ENCODE measurements around the gene ADGRB3. TPM values are rescaled to one million over a fixed set of nuclear protein-coding genes. Genes with fewer than 3 reads are reported as not detected.

The ADGRB3 gene
- total and polyA plus RNA-seq, 10 donors = 0.09 to 4.1 (median 1.1) TPM

DNA sequence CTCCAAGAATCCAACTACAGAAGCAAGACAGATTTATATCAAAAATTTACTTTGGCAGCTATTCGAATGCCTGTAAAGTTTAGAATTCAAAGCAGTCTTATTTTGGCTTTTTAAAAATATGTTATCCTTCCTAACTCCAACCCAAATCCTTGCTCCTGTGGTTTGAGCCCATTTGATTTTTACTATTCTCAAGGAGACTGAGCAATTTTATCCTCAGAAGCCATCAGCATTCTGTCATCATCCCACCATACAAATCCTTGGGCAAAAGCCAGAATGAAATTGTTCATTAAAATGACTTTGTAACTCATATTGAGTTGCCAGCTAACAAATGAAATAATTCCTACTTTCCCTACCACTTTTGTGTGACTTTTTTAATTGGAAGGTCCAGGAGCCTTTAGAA lies 392.8 kb downstream of the ADGRB3 start:
- TF ChIP-seq POLR2A (IDR thresholded peaks at IDR 0.05) (no peak), POLR2AphosphoS5 (IDR thresholded peaks at IDR 0.05) (no peak)
- TF ChIP-seq, protein P1, sequence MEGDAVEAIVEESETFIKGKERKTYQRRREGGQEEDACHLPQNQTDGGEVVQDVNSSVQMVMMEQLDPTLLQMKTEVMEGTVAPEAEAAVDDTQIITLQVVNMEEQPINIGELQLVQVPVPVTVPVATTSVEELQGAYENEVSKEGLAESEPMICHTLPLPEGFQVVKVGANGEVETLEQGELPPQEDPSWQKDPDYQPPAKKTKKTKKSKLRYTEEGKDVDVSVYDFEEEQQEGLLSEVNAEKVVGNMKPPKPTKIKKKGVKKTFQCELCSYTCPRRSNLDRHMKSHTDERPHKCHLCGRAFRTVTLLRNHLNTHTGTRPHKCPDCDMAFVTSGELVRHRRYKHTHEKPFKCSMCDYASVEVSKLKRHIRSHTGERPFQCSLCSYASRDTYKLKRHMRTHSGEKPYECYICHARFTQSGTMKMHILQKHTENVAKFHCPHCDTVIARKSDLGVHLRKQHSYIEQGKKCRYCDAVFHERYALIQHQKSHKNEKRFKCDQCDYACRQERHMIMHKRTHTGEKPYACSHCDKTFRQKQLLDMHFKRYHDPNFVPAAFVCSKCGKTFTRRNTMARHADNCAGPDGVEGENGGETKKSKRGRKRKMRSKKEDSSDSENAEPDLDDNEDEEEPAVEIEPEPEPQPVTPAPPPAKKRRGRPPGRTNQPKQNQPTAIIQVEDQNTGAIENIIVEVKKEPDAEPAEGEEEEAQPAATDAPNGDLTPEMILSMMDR (IDR thresholded peaks at IDR 0.05 in 8 of 11, conservative IDR thresholded peaks at IDR 0.05 in 3 of 11) = no peak
- WGBS, 5 donors = 68 to 92% (median 78%) methylated on average over 1 of the region's 1 CpG

DNA sequence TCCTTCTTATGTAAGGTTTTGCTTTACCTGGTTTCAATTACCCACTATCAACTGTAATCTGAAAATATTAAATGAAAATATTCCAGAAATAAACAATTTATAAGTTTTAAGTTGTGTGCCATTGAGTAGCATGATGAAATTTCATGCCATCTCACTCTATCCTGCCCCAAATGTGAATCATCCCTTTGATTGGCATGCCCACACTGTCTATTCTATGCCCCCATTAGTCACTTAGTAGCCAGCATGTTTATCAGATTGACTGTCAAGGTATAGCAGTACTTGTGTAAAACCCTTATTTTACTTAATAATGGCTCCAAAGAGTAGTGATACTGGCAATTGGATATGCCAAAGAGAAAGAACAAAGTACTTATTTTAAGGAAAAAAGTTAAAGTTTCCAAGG lies 403.8 kb downstream of the ADGRB3 start:
- H3K4me3 ChIP-seq = no peak overlapping the region
- H3K36me3 ChIP-seq = no peaks in the 10 kb centered on the region
- TF ChIP-seq, protein P1 (IDR thresholded peaks at IDR 0.05 in 8 of 11, conservative IDR thresholded peaks at IDR 0.05 in 3 of 11) = no peak
- no peak for TF ChIP-seq POLR2A (IDR thresholded peaks at IDR 0.05)
- DNase-seq = no peak
- no peaks in the 10 kb centered on the region for H3K27me3 ChIP-seq (replicated peaks in 1 of 7)
- H3K4me1 ChIP-seq = no peaks in the 10 kb centered on the region
- intact Hi-C loops (cut with DNase I; ENCODE audit: low total_unique reads) = no loop called here
- no peak overlapping the region for H3K27ac ChIP-seq
- no peaks in the 10 kb centered on the region for H3K9me3 ChIP-seq

More for the DNA sequence above, 392.8 kb downstream of the ADGRB3 start:
- no peak for DNase-seq
- Histone ChIP-seq H3K4me3 (no peak overlapping the region), H3K4me1 (no peaks in the 10 kb centered on the region), H3K27me3 (replicated peaks in 1 of 7) (no peaks in the 10 kb centered on the region), H3K36me3 (no peaks in the 10 kb centered on the region), H3K27ac (no peak overlapping the region), H3K9me3 (no peaks in the 10 kb centered on the region)
- intact Hi-C loops (cut with DNase I; ENCODE audit: low total_unique reads) = no loop called here

DNA sequence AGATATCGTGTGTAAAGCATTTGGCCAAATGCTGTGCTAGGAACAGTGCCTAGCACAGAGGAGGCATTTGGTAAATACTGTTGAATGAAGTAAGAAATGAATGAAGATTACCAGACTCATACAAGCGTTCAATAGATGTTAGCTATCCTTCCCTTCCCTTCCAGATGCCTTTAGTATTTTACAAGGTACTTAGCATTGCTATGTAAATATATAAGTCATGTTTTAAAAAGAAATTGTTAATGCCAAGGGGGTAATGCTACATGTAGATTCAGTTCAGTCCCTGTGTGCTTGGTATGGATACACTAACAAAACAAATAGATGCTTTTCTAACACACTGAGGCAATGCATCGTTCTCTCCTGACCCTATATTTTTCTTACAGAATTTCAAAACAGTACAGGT lies 407.2 kb downstream of the ADGRB3 start:
- 72 to 84% (median 79%) methylated on average over 3 of the region's 3 CpGs for WGBS, 5 donors
- H3K4me1 ChIP-seq = no peaks in the 10 kb centered on the region
- TF ChIP-seq, protein P1 (IDR thresholded peaks at IDR 0.05 in 8 of 11, conservative IDR thresholded peaks at IDR 0.05 in 3 of 11) = no peak
- TF ChIP-seq POLR2A (IDR thresholded peaks at IDR 0.05) (no peak), POLR2AphosphoS5 (IDR thresholded peaks at IDR 0.05) (no peak)
- H3K9me3 ChIP-seq = no peaks in the 10 kb centered on the region
- no peak overlapping the region for H3K27ac ChIP-seq
- intact Hi-C loops (cut with DNase I; ENCODE audit: low total_unique reads) = no loop called here
- no peaks in the 10 kb centered on the region for H3K36me3 ChIP-seq
- no peak overlapping the region for H3K4me3 ChIP-seq
- H3K27me3 ChIP-seq (replicated peaks in 1 of 7) = no peaks in the 10 kb centered on the region
- no peak for DNase-seq

DNA sequence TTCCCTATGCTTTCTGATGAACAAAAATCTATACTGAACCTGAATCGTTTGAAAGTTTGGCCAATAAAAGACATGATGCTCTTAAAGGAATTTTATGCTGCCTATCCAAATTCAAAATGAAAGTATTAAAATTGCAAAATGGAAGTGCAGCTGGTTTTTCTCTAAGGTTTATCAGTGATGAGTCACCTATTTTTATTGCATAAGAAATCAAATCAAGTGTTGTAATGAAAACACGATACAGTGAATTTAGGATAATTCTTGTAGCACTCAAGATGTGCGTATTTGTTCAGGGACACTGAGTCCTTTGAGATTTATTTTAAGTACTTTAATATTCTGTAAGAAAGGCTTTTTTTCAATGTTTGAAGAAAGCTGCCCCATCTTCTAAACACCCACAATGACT lies 409.5 kb downstream of the ADGRB3 start:
- H3K4me1 ChIP-seq = no peaks in the 10 kb centered on the region
- DNase-seq = no peak
- intact Hi-C loops (cut with DNase I; ENCODE audit: low total_unique reads) = no loop called here
- WGBS, 5 donors = 85 to 96% (median 90%) methylated on average over 3 of the region's 3 CpGs
- H3K27ac ChIP-seq = no peak overlapping the region
- no peaks in the 10 kb centered on the region for H3K9me3 ChIP-seq
- H3K27me3 ChIP-seq (replicated peaks in 1 of 7) = no peaks in the 10 kb centered on the region
- H3K4me3 ChIP-seq = no peak overlapping the region
- H3K36me3 ChIP-seq = no peaks in the 10 kb centered on the region
- TF ChIP-seq, protein P1 (IDR thresholded peaks at IDR 0.05 in 8 of 11, conservative IDR thresholded peaks at IDR 0.05 in 3 of 11) = no peak
- TF ChIP-seq POLR2AphosphoS5 (IDR thresholded peaks at IDR 0.05) = no peak
- no peak for TF ChIP-seq POLR2A (IDR thresholded peaks at IDR 0.05)

All from spleen (tissue), 11 donors.